ENCODE measurements around the gene CNTNAP5.
A peak's percentile ranks its signal among the peaks of the same experiment; 100 is the strongest.

CNTNAP5 gene

DNA sequence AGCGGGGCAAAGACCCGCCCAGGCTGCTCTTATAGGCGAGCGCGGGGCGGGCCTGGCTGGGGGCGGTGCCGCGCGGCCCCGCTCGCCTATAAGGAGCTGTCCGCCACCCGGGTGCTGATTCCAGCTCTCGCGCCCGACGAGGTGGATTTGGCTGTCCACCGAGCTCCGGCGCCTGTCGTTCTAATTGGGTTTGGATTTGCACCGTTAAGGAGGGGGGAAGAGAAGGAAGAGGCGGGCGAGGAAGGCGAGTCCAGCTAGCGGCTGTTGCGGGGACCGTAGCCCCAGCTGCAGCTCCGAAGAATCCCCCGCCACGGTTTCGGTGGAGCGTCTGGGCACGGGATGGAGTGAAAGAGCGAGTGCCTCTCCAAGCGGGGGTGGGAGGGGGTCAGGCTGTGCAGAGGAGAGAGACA is at the start of gene CNTNAP5:
TSS of gene CNTNAP5 (plus strand) at position 117 of the 410 bp plus-strand sequence. CDS start 364 bp downstream, outside the sequence.
- DNase-seq: peak; percentile 51

DNA sequence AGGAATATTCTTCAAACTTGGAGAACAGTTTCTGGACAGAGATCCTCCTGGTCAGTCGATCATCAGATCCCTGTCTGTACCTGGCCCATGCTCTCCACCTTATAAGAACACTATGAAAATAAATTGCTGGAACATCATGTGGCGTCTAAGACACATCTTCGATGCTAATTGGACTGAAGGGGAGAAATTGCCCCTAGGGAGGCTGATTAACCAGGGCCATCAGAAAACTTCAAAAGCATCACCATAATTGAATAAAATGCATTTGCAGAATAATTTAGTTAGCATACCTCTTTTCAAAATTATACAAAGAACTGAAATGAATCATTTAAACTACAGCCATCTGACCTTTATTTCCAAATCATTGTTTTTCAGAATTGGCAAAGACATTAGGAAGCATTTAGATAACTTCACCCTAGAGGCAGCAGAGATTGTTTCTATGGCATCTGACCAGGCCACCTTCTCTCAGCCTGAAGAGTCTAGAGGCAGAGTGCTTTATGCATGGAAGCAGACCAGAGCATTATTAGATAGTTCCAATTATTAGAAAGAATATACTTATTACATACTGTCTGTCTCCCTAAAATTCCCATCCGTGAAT is 48.9 kb upstream of the CNTNAP5 start:
- DNase-seq: no peak

DNA sequence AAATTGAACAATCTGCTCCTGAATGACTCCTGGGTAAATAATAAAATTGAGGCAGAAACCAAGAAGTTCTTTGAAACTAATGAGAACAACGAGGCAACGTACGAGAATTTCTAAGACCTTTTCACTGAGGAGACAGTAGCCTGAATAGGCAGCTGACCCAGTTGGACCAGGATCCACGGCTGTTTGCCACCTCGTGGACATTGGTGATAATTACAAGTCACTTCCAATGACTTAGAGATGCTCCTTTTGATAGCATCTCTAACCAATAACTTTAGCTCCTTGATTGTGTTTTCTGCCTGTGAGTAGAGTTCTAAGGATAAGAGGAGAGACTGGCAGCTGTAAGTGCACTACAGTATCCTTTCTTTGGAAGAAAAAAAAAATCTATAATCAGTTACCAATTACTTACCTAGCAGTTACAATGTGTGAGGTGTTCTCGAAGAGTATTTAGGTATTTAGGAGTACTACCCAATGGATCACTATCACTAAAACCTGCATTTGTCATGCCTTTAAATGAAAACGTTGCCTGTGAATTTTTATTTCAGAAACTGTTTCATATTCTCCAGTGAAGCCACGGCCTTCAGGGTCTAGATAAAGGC is 31.3 kb upstream of the CNTNAP5 start:
- DNase-seq: no peak

DNA sequence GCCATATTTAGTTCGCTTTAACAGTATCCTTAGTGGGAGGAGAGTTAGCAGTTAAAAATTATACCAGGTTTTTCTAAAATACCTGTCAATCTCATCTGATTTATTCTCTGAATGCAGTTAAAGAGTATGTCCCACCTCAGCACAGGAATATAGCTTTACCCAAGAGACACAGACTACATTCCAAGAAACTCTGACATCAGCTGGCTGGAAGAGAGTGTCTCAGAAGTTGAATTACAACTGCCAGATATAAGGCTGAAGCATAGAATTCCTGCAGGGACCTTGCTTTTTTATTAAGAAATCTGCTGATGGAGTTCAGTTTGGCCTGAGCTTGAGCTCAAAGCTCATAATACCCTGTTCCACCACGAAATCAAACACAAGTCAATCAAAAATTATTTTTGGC is 25.4 kb upstream of the CNTNAP5 start:
- no peak for DNase-seq

DNA sequence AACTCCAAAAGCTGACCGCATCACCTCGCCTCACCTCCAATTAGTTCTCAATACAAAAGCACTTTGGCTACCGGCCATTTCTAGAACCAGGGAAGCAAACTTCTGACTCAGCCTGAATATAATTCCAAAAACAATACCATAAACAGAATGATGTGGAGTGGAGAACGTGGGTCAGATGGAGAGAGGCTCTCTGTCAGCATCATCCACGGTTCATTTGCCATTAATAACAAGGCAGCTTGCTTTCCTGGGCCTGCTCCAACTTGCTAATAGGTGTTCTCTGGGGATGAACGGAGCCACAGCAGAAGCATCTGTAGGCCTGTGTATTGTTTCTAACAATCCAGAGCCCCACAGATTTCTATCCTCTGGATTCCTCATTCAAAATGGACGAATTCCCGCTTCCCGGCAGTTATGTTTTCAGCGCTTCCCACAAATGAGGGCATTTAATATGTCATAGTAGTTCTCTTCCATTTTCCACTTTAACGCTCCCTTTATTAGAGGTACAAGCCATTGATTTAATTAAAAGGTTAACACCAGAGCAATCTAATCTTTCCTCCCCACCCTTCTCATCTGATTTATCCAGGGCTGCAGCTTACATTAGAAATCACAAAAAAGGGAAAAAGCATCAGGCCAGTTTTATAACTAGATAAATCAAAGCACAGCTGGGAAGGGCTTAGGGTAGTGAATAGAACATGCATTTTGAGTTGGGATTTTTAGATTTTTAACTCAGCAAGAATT is 23.2 kb upstream of the CNTNAP5 start:
- DNase-seq: peak; percentile 86

DNA sequence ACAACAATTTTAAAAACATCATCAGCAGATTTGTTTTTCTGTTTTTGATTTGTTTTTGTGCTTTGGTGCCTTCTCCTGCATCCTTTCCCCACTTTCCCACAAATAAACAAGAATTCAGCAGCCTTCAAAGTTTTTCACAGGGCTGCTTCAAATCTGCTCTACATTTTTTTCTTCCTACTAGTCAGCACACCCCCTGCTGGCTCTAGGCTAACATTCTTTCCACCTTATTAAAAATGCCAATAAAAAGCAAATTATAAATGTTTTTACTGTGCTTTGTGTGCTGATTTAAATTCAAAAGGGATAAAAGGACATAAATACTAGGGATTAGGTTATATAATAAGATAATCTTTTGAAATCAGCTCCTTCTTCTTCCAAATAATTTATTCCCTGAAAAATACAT is 6.2 kb upstream of the CNTNAP5 start:
- no peak for DNase-seq

DNA sequence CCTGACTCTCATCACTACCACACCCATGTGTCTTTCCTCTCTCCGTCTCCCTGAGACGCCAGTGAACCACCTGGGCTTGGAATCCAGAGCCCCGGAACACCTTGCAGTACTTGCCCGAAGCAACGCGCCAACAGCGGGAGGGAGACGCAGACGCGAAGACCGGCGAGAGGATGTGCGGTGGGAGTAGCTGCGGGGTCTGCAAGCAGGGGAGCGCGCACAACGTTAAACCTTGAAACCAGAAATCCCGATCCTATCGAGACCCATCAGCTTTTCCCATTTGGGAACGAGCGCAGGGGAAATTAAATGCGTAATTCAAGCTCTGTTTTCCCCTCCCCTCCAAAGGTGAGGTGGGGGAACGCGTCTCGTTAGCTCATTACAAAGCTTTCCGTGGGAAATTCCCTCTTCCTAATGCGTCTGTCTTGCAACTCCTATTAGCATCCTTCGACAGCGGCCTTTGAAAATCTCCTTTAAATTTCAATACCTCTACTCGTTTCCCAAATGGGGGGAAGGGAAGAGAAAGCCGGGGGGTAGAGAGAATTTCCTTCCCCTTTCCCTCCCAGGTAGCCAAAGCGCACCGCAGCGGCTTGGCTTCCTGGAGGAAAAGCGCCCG is 421 bp upstream of the CNTNAP5 start:
- peak; percentile 44 for DNase-seq

DNA sequence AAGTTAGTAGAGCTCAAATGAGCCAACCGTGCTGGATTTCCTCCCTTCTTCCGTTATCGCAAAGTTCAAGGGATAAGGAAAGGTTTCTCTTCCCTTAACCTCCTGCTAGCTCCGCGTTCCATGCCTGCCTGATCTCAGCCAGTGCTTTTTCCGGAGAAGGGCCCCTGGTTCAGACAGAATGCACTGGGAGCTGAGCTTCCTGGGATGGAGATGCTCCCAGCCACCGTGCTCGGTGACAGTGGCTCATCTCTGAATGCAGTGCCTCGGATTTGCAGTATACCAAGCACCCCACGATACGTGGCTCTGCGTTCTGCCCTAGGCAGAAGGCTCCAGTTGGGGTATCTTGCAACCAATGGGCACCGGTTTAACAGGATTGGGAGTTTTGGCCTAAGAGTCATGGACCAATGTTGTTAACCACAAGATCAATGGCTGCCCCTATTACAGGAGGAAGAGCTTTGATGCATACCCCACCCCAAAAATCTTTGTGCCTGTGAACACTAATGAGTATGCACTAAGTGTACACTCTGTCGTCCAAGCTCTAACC is 876 bp downstream of the CNTNAP5 start:
- peak; percentile 9 for DNase-seq

DNA sequence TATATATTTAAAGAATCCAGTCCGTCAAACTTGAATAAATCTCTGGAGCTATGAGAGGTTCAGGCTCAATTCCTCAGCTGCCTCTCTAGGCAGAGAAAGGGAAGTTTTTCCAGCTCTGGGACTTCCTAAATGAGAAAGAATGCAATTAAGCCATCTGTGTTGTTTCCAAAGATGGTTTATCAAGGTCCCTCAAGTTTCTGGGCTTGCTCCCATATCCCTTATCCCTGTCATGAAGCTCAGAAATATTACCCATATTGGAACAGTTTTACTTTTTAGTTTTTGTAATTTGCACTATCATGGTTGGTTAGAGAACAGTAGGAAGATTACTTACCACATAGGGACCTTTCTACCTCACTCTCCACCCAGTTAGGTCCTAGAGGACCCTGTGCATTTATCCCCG is 1.4 kb downstream of the CNTNAP5 start:
- DNase-seq: no peak

DNA sequence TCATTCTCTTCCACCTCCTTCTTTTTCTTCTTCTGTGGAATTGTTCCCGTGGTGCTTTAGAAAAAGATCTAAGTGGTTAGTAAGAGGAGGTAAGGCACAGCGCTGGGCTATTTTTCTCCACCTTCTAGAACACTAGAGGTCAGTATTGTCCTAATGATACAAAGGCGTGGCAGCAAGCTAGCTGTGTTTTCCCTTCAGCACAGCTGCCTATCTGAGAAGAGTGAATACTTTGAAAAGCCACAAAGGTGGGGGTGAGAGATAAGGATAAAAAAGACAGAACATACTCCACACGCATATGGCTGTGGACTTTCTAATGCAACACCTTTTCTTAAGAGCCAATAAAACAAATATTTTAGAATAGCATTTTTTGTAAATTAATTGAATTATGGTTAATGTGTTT is 2.1 kb downstream of the CNTNAP5 start:
- DNase-seq: peak; percentile 82

DNA sequence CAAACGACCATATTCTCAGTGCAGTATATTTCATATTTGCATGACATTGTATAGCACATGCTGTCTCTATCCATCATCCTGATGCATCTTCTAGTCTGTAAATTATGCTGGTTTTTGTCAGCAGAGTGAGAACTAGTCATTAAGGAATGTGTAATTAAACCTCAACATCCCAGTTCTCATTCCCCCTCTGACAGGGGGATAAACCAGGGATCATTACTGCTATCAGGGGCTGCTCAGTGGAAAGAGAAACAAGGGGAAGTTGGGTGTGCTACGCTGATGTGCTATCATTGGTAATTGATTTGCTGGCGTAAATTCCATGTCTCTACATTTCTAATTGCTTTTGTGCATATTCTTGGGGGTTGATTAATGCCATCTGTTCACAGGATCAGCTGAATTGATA is 7.7 kb downstream of the CNTNAP5 start:
- no peak for DNase-seq

DNA sequence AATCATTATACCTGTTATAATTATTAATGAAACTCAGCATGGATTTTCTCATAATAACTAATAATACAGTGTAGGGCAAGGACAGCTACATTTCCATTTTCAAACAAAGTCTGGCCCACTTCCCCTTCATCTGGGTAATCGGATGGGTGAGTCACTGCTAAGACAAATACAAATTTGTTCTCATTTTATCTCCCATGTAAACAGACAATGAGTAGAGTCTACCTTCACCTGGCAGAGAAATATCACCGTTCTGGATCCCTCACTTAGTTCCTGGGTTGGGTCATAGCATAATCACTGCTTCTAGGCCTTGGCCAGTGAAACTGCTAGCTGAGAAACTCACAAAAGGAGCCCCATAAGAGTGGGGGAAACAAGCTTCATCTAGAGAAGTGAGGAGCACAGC is 9.2 kb downstream of the CNTNAP5 start:
- DNase-seq: peak; percentile 33

DNA sequence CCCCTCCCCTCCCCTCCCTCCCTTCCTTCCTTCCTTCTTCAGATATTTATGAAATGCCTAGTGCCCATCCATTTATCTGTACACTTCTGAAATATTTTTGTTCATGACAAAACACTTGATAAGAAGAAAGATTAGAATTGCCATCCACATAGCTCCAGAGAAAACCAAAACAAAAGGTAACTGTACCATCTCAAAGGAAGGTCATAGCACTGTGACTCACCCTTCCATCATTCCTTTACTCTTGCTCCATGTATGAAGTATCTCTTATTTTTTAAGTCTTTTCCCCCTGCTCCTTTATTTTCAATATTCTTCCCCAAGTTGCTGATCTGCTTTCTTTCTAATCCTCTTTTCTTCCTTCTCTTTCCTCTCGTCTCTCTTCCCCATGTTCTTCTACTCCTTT is 9.9 kb downstream of the CNTNAP5 start:
- DNase-seq: no peak

DNA sequence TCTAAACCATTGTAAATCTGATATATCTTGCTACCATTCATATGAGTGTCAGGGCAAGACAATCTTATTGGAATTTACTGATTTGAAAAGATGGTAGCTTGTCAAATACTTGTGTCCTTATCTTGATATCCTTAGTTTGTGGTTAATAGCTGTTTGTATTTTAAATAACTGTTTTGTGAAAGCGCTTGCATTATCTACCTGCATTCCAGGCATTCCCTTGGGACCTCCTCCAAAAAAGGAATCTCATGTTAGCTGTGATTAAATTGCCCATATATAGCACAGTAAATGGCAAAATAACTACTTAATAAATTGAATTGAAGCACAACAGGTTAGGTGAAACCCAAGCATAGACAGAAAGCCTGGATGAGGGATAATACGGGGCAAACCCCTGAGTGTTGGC is 13.9 kb downstream of the CNTNAP5 start:
- DNase-seq: no peak

DNA sequence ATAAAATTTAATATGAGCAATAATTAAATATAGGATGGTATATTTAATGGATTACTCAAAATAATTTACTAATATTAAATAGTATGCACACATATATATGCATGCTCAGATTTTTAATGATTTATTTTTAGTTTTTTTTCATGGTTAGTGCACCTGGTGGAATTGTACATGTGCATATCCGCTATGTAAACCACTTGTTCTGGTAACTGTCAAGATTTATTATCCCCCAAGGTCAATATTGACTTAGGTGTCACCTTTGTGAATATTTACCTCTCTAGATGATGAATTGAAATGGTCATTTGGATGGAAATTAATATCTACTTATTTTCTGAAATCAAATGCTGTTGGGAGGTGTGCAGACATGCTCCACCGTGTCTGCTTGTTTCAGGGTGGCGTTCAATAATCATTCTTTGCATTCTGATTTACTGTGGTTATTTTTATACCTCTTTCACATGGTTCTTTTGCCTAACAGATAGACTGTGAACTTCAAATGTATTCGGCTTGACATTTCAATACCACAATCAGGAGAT is 14.7 kb downstream of the CNTNAP5 start:
- peak; percentile 68 for DNase-seq

DNA sequence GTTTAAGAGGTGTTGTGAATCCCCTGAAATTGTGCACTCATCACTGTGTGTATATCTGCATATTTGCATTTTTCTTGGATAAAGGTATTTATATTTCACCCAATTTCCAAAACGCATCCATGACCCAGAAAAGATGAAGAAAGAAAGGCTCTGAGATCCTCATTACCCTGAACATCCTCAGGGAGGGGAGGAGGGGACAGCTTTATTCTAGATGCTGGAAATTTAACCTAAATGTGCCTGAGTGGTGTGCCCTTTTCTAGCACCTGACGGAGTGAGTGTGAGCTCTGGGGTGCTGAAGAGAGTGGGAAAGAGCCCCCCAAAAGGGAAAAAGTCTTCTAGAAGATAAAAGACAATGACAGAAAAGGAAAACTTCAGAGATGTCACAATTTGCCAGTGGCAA is 20.8 kb downstream of the CNTNAP5 start:
- DNase-seq: no peak

DNA sequence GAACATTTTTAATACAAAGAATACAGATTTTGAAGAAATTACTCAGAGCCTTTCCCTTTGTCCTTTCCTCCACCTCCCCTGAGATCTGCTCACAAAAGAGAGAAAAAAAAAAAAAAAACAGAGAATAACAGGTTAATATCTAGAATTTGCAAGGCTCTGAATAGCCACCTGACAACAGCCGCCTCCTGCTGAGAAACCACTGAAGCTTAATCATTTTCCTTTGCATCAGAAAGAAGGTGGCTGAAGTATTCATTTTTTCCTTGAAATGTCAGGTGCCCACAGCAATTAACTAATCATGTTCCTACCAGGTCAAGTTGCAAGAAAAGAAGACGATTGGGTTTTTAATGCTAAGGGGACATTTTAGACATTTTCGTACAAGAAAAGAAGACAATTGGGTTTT is 21.2 kb downstream of the CNTNAP5 start:
- no peak for DNase-seq

DNA sequence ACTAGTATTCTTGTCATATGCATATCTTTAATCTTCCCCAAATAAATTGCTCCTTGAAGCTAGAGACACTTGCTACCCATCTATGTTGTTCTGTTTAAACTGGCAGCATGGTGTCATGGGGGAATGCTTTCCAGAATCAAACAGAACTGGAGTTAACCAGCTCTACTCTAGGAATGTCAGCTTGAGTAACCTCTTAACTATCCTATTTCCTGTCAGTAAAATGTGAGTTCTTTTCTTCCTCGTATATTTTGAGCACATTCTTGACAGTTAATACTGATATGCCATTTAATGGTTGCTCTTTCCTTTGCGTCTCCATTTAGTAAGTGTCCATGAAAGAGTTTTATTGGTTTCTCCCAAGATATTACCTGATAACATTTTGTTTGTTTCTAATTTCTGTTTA is 23.0 kb downstream of the CNTNAP5 start:
- no peak for DNase-seq

DNA sequence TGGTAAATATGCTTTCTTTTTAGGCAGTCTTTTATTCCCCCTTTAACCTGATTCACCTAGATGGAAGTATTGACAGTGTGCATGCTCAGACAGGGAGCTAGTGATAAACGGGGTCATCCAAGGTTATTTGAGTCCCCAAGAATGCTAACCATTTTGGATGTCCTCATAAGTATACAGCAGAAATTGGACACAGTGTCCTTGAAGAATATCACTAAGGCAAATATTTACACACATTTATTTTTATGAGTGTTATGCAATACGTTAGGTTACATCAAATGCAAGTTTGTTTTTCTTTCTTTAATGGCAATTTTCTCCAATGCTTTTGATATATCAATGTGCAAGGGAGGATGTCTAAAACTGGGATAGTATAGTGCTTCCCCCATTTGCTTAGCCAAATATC is 23.6 kb downstream of the CNTNAP5 start:
- no peak for DNase-seq

DNA sequence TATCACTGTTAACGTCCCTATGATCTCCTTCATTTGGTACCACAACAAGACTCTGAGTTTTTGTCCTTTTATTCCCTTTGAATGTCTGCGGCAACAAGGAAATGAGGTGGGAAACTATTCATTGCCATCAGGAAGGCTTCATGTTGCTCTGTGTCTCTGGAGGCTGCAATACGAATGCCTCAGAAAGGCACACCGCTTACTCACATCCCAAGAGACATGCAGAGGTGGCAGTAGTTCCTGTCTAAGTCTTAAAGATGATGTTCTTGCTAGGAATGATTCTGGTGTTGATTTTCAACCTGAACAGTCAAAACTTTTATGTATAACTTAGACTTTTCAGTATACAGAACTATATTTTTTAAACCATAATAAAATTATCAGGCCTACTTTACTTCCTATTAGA is 24.0 kb downstream of the CNTNAP5 start:
- DNase-seq: no peak

DNA sequence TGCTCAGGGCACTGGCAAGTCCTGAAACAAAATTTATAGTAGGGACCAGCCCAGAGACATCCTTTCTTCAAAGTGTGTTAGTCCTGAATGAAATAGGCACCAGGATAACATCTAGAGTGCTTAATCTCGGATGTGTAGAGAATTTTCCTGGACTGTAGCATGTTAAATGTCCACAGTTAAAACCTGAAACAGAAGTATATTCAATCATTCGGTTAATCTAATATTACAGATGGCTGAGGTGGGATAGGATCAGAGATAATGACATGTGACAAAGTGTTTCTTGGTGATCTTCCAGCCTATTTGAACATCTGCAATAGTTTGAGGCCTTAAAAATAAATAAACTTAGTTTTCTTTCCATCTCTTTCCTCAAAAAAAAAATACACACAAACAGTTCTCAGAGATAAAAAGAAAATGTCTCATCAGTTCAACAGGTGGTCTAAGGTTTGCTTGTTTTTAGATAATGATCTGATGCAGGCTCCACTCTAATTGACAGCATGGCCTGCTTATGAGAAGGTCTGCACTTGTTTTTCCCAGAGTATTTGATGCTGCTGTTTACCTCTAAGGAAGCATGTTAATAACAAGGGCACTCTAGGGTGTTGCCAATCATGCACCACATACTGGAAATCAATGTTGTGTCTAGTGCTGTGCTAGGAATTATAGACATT is 25.9 kb downstream of the CNTNAP5 start:
- DNase-seq: no peak

DNA sequence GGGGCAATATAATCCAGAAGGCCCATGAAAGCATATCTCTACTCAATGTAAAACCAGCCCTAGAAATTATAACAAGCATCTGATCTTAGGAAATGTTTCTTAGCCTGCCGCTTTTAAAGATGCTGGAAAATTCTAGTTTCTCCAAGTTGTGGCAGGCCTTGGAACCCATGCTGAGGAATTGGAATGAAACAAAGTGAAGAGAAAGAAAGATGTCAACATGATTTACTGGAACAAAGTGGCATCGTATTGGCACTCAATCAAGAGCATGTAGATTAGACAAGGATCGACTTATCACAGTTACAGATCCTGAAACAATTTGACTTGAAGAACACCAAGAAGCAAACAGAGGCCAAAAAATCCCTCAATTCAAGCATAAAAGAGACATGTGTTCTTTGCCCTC is 28.7 kb downstream of the CNTNAP5 start:
- DNase-seq: no peak

DNA sequence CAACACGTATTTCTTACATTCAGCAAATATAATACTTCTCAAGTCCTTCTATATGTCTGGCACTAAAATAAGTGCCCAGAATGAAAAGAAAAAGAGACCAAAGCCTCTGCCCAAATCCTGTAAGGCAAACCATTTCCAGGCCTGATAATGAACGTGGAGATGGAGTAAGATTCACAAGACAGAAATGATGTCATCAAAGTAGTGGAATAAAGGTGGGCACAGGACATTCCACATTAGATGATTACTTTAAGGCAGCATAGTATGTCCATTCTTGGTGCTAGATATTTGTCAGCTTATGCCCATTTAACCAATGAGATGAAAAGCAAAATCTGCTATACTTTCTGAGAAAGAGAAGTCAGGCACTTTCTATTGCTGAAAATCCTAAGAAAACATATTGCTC is 38.5 kb downstream of the CNTNAP5 start:
- no peak for DNase-seq
